Ishikawa (cell line): ENCODE results near the gene SSTR5.

Experiments used
- CEBPB ChIP-seq: IDR thresholded peaks from 2 replicates; pipeline ENCODE4 v1.6.1; 2012
- CREB1 ChIP-seq: IDR thresholded peaks from 2 replicates; pipeline ENCODE4 v1.6.1; 2012; ENCODE audit warnings: low read depth
- EGR1 ChIP-seq: IDR thresholded peaks from 2 replicates; pipeline ENCODE4 v1.6.1; 2012
- EP300 ChIP-seq: IDR thresholded peaks from 2 replicates; pipeline ENCODE4 v1.6.1; 2012; ENCODE audit warnings: borderline replicate concordance
- FOXM1 ChIP-seq: IDR thresholded peaks from 2 replicates; pipeline ENCODE4 v1.6.1; 2012; ENCODE audit warnings: low read depth, borderline replicate concordance
- NFIC ChIP-seq: IDR thresholded peaks from 2 replicates; pipeline ENCODE4 v1.6.1; 2012
- RAD21 ChIP-seq: IDR thresholded peaks from 2 replicates; pipeline ENCODE4 v1.6.1; 2012; ENCODE audit warnings: low read depth
- TAF1 ChIP-seq: IDR thresholded peaks from 2 replicates; pipeline ENCODE4 v1.6.1; 2012; ENCODE audit warnings: low read depth, mild to moderate bottlenecking
- TCF12 ChIP-seq: IDR thresholded peaks from 2 replicates; pipeline ENCODE4 v1.6.1; 2012; ENCODE audit warnings: low read depth
- TEAD4 ChIP-seq: IDR thresholded peaks from 2 replicates; pipeline ENCODE4 v1.6.1; 2012
- USF1 ChIP-seq: IDR thresholded peaks from 2 replicates; pipeline ENCODE4 v1.6.1; 2012
- YY1 ChIP-seq: IDR thresholded peaks from 2 replicates; pipeline ENCODE4 v1.6.1; 2012; ENCODE audit warnings: low read depth
- ZBTB7A ChIP-seq: IDR thresholded peaks from 2 replicates; pipeline ENCODE4 v1.6.1; 2012; ENCODE audit warnings: low read depth
- TF ChIP-seq, protein P1 (sequence below): IDR thresholded peaks from 2 replicates; pipeline ENCODE4 v1.6.1; 2012
- TF ChIP-seq, protein P2 (sequence below): IDR thresholded peaks from 2 replicates; pipeline ENCODE4 v1.6.1; 2012; ENCODE audit warnings: low read depth, mild to moderate bottlenecking

The SSTR5 gene

DNA sequence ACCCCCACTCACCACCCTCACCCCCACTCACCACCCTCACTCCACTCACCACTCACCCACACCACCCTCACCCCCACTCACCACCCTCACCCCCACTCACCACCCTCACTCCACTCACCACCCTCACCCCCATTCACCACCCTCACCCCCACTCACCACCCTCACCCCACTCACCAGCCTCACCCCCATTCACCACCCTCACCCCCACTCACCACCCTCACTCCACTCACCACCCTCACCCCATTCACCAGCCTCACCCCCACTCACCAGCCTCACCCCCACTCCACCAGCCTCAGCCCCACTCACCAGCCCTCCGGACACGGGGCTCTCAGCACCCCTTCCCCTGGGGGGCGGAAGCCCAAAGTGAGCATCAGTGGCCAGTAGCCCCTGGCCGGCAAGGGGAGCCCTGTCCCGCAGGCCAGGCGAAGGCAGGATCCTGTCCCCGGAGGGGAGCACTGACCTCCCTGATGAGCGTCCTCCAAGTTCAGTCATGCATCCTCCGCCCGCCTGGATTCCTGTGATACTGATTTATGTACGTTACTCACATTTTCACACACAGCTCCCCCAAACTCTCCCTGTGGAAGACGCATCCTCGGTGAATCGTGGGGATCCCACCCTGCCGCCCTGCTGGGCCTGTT lies 41.5 kb downstream of the SSTR5 start:
- TF ChIP-seq FOXM1 (no peak), NFIC (no peak), TCF12 (no peak), EP300 (no peak)

GRCh38 chr16:1116693-1117077 lies 44.1 kb downstream of the SSTR5 start:
- no peak for TF ChIP-seq NFIC
- TF ChIP-seq ZBTB7A: no peak
- no peak for TF ChIP-seq CEBPB
- no peak for TF ChIP-seq TAF1
- TF ChIP-seq, protein P1, sequence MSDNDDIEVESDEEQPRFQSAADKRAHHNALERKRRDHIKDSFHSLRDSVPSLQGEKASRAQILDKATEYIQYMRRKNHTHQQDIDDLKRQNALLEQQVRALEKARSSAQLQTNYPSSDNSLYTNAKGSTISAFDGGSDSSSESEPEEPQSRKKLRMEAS: no peak
- TF ChIP-seq TEAD4: no peak
- no peak for TF ChIP-seq YY1
- TF ChIP-seq EGR1: no peak
- TF ChIP-seq FOXM1: no peak
- TF ChIP-seq, protein P2, sequence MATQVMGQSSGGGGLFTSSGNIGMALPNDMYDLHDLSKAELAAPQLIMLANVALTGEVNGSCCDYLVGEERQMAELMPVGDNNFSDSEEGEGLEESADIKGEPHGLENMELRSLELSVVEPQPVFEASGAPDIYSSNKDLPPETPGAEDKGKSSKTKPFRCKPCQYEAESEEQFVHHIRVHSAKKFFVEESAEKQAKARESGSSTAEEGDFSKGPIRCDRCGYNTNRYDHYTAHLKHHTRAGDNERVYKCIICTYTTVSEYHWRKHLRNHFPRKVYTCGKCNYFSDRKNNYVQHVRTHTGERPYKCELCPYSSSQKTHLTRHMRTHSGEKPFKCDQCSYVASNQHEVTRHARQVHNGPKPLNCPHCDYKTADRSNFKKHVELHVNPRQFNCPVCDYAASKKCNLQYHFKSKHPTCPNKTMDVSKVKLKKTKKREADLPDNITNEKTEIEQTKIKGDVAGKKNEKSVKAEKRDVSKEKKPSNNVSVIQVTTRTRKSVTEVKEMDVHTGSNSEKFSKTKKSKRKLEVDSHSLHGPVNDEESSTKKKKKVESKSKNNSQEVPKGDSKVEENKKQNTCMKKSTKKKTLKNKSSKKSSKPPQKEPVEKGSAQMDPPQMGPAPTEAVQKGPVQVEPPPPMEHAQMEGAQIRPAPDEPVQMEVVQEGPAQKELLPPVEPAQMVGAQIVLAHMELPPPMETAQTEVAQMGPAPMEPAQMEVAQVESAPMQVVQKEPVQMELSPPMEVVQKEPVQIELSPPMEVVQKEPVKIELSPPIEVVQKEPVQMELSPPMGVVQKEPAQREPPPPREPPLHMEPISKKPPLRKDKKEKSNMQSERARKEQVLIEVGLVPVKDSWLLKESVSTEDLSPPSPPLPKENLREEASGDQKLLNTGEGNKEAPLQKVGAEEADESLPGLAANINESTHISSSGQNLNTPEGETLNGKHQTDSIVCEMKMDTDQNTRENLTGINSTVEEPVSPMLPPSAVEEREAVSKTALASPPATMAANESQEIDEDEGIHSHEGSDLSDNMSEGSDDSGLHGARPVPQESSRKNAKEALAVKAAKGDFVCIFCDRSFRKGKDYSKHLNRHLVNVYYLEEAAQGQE: no peak
- TF ChIP-seq EP300: no peak
- TF ChIP-seq RAD21: no peak
- no peak for TF ChIP-seq USF1
- TF ChIP-seq TCF12: no peak
- TF ChIP-seq CREB1: no peak

GRCh38 chr16:1117176-1117900 lies 44.8 kb downstream of the SSTR5 start:
- no peak for TF ChIP-seq FOXM1
- no peak for TF ChIP-seq YY1
- no peak for TF ChIP-seq TEAD4
- TF ChIP-seq EP300: no peak
- no peak for TF ChIP-seq CEBPB
- no peak for TF ChIP-seq TCF12
- TF ChIP-seq RAD21: no peak
- no peak for TF ChIP-seq TAF1
- TF ChIP-seq EGR1: no peak
- TF ChIP-seq, protein P1: no peak
- TF ChIP-seq ZBTB7A: no peak
- TF ChIP-seq CREB1: no peak
- TF ChIP-seq NFIC: no peak
- no peak for TF ChIP-seq USF1
- TF ChIP-seq, protein P2: no peak

DNA sequence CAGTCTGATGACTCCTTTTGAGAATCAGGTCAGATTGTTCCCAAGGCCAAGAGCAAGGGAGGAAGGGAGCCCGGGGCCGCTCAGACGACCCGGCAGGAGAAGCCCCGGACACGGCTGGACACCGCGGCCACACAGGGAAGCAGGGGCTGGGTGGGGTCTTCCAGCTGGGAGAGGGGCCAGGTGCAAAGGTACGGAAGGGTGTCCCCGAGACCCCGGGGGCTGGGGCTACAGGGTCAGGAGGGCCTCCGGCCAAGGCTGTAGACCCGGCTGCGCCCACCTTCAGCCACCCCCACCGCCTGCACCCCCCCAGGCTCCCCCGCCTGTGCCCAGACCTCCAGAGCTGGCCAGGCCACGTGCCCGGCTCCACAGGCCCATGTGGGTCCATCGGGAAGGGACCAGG lies 45.4 kb downstream of the SSTR5 start:
- TF ChIP-seq RAD21 (no peak), YY1 (no peak), TCF12 (no peak), EGR1 (no peak), CREB1 (no peak), TAF1 (no peak), TEAD4 (no peak), EP300 (no peak), ZBTB7A (no peak), FOXM1 (no peak), NFIC (no peak), USF1 (no peak), CEBPB (no peak)
- TF ChIP-seq, protein P2: no peak
- TF ChIP-seq, protein P1: no peak
